DMS153 treated with DMSO at 0.1 percent for 48 hours (cell line): ENCODE results near the gene PIGZ.

Source experiments
- DNase-seq: peaks from one replicate; lab custom pipeline; 2025; ENCODE audit not compliant: unreplicated experiment; lab: John Stamatoyannopoulos, UW

Gene PIGZ

GRCh38 chr3:196983186-196983585 is 14.6 kb upstream of the PIGZ start:
- no peak for DNase-seq

GRCh38 chr3:196981657-196982056 is 13.0 kb upstream of the PIGZ start:
- no peak for DNase-seq

GRCh38 chr3:196979545-196979944 is 10.9 kb upstream of the PIGZ start:
- DNase-seq = no peak

- DNase-seq = no peak
Measured at GRCh38 chr3:196976941-196977340, 8.3 kb upstream of the PIGZ start.

- no peak for DNase-seq
Measured at GRCh38 chr3:196975349-196975748, 6.7 kb upstream of the PIGZ start.

GRCh38 chr3:196974661-196975060 is 6.0 kb upstream of the PIGZ start:
- DNase-seq = no peak

- no peak for DNase-seq
Measured at GRCh38 chr3:196971094-196971698, 2.6 kb upstream of the PIGZ start.

GRCh38 chr3:196970547-196971093 is 2.0 kb upstream of the PIGZ start:
- no peak for DNase-seq

- DNase-seq = peak; percentile 59
Measured at GRCh38 chr3:196969660-196970546, 1.3 kb upstream of the PIGZ start.

GRCh38 chr3:196969134-196969659 is 564 bp upstream of the PIGZ start:
- no peak for DNase-seq

- DNase-seq = no peak
Measured at GRCh38 chr3:196967412-196968232, 1.0 kb downstream of the PIGZ start.

GRCh38 chr3:196966526-196967401 is 1.9 kb downstream of the PIGZ start:
- no peak for DNase-seq

GRCh38 chr3:196965804-196966173 is 2.8 kb downstream of the PIGZ start:
- no peak for DNase-seq

GRCh38 chr3:196965112-196965803 is 3.4 kb downstream of the PIGZ start:
- no peak for DNase-seq

- no peak for DNase-seq
Measured at GRCh38 chr3:196963631-196963953, 5.0 kb downstream of the PIGZ start.

GRCh38 chr3:196962930-196963630 is 5.6 kb downstream of the PIGZ start:
- DNase-seq = no peak

GRCh38 chr3:196962108-196962929 is 6.3 kb downstream of the PIGZ start:
- peak; percentile 28 for DNase-seq

- DNase-seq = no peak
Measured at GRCh38 chr3:196954832-196955231, 13.8 kb downstream of the PIGZ start.
